ENCODE measurements around the gene CCDC24. TPM values are rescaled to one million over a fixed set of nuclear protein-coding genes. Genes with fewer than 3 reads are reported as not detected.

CCDC24 gene
- total and polyA plus RNA-seq, 9 of the 15 experiments (the other 6 are each of a cell fraction or from before 2014, with no cell fraction given): 0.31 to 4.5 (median 1.5) TPM

GRCh38 chr1:44044071-44044801 is 52.8 kb downstream of the CCDC24 start (continued):
- TF ChIP-seq NR2C1 (IDR thresholded peaks at IDR 0.05): 0 out of 2 replicates have a peak, but pooled peaks have one; percentile 16
- peak; percentile 61; the same call in 1 of the 2 replicates for TF ChIP-seq NR2C1 (tag; IDR thresholded peaks at IDR 0.05)
- TF ChIP-seq TFE3 (CRISPR knock-in tag; IDR thresholded peaks at IDR 0.05): no peak
- TF ChIP-seq GATAD2A (IDR thresholded peaks at IDR 0.05): 0 out of 2 replicates have a peak, but pooled peaks have one; percentile 21
- no peak for TF ChIP-seq RAD21 (CRISPR knock-in tag; conservative IDR thresholded peaks at IDR 0.05 in 1 of 2, IDR thresholded peaks at IDR 0.05 in 1 of 2)
- no peak for TF ChIP-seq GTF2A2 (tag; IDR thresholded peaks at IDR 0.05)
- TF ChIP-seq AFF1 (IDR thresholded peaks at IDR 0.05; ENCODE audit: low read depth in 1 of 2, partially characterized antibody in 2 of 2): no peak
- TF ChIP-seq RBM22 (IDR thresholded peaks at IDR 0.05; ENCODE audit: low read depth, low read length, poor library complexity, severe bottlenecking): no peak
- TF ChIP-seq ZBTB17 (CRISPR knock-in tag; IDR thresholded peaks at IDR 0.05): no peak
- no peak for TF ChIP-seq HDAC6 (IDR thresholded peaks at IDR 0.05; ENCODE audit: low read depth, low read length)
- no peak for TF ChIP-seq CBFB (CRISPR knock-in tag; IDR thresholded peaks at IDR 0.05)
- TF ChIP-seq, protein P1, sequence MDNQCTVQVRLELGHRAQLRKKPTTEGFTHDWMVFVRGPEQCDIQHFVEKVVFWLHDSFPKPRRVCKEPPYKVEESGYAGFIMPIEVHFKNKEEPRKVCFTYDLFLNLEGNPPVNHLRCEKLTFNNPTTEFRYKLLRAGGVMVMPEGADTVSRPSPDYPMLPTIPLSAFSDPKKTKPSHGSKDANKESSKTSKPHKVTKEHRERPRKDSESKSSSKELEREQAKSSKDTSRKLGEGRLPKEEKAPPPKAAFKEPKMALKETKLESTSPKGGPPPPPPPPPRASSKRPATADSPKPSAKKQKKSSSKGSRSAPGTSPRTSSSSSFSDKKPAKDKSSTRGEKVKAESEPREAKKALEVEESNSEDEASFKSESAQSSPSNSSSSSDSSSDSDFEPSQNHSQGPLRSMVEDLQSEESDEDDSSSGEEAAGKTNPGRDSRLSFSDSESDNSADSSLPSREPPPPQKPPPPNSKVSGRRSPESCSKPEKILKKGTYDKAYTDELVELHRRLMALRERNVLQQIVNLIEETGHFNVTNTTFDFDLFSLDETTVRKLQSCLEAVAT (IDR thresholded peaks at IDR 0.05): 0 out of 4 replicates have a peak, but pooled peaks of 1 of the 2 experiments have one; percentile 30
- TF ChIP-seq CBX2 (IDR thresholded peaks at IDR 0.05; ENCODE audit: insufficient read depth, low read length, poor library complexity, severe bottlenecking): no peak
- TF ChIP-seq MCM2 (IDR thresholded peaks at IDR 0.05; ENCODE audit: low read depth): no peak
- no peak for TF ChIP-seq SMAD2 (IDR thresholded peaks at IDR 0.05; ENCODE audit: low read depth, low read length)
- TF ChIP-seq, protein P2, sequence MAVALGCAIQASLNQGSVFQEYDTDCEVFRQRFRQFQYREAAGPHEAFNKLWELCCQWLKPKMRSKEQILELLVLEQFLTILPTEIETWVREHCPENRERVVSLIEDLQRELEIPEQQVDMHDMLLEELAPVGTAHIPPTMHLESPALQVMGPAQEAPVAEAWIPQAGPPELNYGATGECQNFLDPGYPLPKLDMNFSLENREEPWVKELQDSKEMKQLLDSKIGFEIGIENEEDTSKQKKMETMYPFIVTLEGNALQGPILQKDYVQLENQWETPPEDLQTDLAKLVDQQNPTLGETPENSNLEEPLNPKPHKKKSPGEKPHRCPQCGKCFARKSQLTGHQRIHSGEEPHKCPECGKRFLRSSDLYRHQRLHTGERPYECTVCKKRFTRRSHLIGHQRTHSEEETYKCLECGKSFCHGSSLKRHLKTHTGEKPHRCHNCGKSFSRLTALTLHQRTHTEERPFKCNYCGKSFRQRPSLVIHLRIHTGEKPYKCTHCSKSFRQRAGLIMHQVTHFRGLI (CRISPR knock-in tag; IDR thresholded peaks at IDR 0.05): no peak
- no peak for TF ChIP-seq HDGF (IDR thresholded peaks at IDR 0.05)
- TF ChIP-seq ETV1 (tag; conservative IDR thresholded peaks at IDR 0.05; ENCODE audit: low read depth): peak; percentile 56
- TF ChIP-seq GTF2E2 (tag; IDR thresholded peaks at IDR 0.05): no peak
- no peak for TF ChIP-seq POLR2G (IDR thresholded peaks at IDR 0.05; ENCODE audit: low read depth, low read length)
